GM18870 (cell line): ENCODE data around the gene TOR4A.
A peak's percentile ranks its signal among the peaks of the same experiment; 100 is the strongest.
"Not testable (repeated sequence)": the region's sequence is repeated elsewhere in the genome, so short reads cannot be mapped to it uniquely, and the experiment has no call there.

ENCODE experiments used
- ATAC-seq: cut with Tn5 transposase; IDR thresholded peaks from one replicate; pipeline ENCODE4 v1.9.1; 2021; ENCODE audit warnings: moderate library complexity; ENCODE audit not compliant: unreplicated experiment

The TOR4A gene

DNA sequence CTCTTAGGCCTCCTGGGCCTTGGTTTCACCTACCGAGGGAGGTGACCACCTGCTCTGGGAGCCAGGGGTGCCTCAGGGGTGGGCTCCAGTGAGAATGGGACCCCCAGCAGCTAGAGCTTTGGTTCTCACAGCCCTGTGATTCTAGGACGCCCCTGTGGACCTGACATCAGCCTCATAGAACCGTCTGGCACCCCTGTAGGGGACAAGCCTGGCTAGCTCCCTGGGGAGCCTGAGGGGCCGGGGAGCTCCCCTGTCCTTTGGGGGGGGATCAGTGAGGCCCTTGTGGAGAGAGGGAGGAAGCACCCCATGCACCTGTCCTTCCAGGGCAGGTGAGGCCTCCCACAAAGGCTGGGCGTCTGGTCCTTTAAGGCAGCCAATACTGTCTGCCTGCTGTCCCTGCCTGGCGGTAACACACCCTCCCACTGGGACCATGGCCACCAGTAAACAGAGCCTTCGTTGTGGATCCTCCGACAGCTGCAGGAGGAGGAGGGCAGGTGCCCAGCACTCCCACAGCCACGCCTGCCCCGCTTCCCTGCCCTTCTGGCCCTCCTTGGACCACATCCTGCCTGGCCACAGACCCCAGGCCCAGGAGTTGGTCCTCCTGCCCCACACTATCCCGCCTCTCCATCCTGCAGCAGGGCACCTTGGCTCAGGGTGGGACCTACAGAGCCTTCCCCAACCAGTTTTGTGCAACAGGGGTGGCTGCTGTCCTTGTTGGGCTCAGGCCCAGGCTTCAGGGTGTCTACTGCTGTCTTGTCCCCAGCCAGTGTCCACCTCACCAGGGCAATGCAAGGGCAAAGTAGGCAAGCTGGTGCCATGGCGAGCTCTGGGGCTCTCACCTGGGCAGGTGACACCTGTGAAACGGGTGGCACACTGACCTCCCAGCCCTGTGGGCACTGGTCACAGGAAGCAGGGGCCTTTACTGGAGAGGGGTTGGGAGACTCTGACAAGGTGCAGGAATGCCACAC lies 39.5 kb upstream of the TOR4A start:
- ATAC-seq: no peak

DNA sequence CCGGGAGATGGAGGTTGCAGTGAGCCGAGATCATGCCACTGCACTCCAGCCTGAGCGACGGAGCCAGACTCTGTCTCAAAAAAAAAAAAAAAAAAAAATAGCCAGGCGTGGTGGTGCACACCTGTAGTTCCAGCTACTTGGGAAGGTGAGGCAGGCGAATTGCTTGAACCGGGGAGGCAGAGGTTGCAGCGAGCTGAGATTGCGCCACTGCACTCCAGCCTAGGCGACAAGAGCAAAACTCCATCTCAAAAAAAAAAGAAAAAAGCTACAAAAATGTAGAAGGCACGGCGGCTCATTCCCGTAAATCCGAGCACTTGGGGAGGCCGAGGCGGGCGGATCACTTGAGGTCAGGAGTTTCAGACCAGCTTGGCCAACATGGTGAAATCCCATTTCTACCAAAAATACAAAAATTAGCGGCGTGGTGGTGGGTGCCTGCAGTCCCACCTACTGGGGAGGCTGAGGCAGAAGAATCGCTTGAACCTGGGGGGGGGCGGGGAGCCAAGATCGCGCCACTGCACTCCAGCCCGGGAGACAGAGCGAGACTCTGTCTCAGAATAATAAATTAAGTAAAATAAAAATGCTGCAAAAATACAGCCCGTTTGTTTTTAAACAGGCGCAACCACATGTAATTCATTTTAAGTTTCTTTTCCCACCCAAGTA lies 37.9 kb upstream of the TOR4A start:
- not testable (repeated sequence) for ATAC-seq

DNA sequence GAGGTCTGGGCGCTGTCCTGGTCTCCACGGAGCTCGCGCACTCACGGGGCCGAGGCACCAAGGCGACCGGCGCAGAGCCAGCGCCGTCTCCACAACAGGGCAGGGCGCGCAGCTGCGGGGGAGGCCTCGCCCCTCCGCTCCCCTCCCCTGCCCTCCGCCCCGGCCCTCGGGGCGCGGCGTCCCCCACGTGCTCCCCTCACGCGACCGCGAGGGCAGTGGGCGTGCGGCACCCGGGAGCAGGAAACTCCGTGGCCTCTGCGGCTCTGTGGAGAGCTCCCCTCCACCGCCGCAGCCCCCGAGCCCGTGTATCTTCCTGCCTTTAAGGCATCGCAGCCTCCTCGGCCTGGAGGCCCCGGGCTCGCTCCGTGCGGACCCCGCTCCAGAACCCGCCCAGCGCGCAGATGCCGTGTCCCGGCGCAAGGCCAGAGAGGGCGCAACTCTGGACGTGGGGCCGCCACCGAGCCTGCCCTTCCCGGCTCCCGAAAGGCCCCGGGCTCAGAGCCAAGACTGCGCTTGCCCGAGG lies 37.1 kb upstream of the TOR4A start:
- ATAC-seq: peak; percentile 2

DNA sequence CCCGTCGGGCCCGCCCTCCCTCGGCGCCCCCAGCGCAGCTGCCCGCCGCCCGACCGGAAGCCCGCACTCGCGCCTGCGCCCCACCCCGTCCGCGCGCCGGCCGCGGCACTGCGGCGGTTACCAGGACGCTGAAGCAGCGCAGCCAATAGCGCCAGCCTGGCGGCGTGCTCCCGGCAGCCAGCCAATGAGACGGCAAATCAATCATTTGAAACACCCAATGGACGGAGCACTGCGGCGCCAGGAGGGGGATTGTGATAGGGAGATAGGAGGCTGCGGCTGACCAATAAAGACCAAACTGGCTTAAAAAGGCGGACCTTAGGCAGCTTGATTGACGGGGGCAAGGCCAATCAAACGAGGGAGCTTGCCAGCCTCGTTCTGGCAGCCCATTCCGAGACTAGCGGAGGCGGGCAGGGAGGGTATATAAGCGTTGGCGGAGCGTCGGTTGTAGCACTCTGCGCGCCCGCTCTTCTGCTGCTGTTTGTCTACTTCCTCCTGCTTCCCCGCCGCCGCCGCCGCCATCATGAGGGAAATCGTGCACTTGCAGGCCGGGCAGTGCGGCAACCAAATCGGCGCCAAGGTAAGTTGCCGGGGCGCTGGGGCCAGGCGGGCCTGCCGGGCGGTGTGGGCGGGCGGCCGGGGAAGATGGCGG lies 36.6 kb upstream of the TOR4A start, which contains the start of gene TUBB4B:
TSS of gene TUBB4B (plus strand) at position 447 of the 649 bp plus-strand sequence. CDS start at position 521, 74 bp downstream.
- ATAC-seq: peak; percentile 89

DNA sequence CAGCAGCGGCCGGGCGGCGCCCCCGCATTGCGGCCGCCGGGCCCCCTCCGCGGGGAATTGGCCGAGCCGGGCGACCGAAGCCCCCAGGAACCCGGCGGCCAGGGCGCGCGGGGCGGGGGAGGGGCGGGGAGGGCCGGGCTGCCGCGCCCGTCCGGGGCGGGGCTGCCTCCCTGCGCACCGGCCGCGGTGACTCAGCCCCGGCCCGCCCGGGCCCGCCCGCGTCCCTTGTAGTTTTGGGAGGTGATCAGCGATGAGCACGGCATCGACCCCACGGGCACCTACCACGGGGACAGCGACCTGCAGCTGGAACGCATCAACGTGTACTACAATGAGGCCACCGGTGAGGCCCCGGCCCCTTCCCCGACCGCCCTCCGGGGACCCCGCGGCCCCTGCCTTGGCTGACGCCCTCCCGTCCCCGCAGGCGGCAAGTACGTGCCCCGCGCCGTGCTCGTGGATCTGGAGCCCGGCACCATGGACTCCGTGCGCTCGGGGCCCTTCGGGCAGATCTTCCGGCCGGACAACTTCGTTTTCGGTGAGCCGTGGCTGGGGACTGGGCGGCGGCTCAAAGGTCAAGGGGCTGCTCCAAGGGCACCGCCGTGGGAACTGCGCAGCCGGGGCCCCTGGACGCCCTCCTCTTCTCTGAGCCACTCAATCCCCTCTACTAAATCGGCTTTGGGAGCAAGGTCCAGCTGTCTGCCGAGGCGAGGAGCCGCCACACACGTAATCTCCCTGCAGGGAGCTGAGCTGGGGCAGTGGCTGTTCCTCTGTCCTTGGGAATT lies 35.8 kb upstream of the TOR4A start:
- ATAC-seq: no peak

DNA sequence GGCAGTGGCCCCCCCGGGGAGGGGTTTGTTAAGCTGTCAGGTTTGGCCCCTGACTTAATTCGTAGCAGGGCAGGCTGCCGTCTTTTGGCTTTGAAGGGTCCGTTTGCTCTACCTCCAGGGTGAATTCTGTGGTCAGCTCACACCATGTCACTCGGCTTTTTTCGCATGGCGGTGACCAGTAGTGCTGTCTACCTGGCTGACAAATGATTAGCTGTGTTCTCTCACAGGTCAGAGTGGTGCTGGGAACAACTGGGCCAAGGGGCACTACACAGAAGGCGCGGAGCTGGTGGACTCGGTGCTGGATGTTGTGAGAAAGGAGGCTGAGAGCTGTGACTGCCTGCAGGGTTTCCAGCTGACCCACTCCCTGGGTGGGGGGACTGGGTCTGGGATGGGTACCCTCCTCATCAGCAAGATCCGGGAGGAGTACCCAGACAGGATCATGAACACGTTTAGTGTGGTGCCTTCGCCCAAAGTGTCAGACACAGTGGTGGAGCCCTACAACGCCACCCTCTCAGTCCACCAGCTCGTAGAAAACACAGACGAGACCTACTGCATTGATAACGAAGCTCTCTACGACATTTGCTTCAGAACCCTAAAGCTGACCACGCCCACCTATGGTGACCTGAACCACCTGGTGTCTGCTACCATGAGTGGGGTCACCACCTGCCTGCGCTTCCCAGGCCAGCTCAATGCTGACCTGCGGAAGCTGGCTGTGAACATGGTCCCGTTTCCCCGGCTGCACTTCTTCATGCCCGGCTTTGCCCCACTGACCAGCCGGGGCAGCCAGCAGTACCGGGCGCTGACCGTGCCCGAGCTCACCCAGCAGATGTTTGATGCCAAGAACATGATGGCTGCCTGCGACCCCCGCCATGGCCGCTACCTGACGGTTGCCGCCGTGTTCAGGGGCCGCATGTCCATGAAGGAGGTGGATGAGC lies 35.0 kb upstream of the TOR4A start:
- ATAC-seq: no peak

DNA sequence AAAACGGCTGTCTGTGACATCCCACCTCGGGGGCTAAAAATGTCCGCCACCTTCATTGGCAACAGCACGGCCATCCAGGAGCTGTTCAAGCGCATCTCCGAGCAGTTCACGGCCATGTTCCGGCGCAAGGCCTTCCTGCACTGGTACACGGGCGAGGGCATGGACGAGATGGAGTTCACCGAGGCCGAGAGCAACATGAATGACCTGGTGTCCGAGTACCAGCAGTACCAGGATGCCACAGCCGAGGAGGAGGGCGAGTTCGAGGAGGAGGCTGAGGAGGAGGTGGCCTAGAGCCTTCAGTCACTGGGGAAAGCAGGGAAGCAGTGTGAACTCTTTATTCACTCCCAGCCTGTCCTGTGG lies 34.3 kb upstream of the TOR4A start:
- ATAC-seq: not testable (repeated sequence)

DNA sequence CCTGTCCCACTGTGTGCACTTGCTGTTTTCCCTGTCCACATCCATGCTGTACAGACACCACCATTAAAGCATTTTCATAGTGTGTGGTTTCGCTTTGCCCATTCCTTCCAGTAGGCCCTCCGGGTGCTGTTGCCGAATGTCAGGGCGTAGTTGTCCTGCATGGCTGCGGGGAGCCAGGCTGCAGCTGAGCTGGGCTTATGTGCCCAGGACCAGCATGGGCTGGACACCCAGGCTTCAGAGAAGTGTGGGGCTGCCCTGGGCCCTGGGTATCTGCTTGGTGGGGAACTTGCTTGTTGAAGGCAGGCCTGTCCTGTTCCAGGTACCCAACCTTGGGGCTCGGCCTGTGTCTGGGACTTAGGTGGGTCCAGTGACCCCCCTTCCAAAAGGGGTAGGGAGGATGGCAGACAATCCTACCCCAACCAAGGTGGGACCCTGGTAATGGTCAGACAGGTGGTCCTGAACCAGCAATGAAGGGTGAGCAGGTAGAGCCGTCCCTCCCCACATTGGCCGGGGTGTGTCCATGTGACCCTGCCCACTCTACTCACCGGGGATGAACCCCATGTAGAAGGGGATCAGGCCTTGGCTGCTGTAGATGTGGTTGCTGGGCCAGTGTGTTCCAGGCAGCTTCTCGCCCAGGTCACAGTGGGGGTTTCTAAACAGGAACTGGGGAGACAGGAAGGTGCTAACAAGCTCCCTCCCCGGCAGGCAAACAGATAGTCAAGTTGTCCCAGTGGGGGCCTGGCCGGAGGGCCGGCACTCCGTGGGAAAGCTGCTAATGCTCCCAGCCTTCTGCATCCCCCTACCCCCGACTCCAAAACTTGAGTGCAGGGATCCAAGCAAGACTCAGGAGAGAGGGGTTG lies 33.7 kb upstream of the TOR4A start:
- ATAC-seq: no peak

DNA sequence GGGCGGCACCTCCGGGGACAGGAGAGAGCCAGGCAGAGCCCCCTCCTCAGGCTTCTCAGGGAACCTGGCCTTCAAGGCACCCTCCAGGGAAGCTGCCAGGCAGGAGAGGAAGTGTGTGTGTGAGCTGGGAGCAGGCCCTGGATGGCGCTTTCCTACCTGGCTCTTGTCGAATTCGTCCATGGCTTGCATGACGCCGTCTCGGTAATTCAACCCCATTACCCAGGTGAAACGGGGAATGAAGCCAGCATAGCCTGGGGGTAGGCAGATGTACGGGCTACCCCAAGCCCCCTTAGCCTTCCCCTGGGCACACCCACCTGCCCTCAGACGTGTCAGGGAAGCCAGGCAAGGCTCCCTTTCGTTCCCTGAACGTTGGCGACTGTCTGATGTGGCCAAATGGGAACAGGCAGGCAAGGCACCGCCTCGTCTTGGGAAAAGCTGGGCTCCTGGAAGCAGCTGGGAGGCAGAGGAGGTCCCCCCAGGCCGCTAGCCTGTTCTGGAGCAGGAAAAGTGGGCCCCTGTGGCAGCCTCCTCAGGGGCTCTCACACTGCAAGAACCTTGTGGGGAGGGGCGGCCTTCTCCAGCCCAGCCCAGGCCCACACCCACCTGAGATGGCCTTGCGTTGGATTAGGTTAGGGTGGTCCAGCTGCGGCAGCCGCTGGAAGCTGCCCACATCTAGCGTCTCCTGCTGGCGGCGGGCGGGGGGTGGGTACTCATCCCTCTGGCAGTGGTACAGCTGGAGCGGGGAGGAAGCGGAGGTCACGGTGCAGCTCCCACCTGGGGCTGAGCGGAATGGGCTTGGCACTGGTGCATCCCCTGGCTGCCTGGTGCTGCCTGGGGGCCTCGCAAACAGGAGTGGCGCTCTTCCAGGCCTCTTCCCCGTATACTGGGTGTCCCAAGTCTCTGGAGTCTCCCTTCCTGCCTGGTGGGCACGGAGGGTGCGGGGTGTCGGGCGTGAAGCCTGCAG lies 32.8 kb upstream of the TOR4A start:
- no peak for ATAC-seq

DNA sequence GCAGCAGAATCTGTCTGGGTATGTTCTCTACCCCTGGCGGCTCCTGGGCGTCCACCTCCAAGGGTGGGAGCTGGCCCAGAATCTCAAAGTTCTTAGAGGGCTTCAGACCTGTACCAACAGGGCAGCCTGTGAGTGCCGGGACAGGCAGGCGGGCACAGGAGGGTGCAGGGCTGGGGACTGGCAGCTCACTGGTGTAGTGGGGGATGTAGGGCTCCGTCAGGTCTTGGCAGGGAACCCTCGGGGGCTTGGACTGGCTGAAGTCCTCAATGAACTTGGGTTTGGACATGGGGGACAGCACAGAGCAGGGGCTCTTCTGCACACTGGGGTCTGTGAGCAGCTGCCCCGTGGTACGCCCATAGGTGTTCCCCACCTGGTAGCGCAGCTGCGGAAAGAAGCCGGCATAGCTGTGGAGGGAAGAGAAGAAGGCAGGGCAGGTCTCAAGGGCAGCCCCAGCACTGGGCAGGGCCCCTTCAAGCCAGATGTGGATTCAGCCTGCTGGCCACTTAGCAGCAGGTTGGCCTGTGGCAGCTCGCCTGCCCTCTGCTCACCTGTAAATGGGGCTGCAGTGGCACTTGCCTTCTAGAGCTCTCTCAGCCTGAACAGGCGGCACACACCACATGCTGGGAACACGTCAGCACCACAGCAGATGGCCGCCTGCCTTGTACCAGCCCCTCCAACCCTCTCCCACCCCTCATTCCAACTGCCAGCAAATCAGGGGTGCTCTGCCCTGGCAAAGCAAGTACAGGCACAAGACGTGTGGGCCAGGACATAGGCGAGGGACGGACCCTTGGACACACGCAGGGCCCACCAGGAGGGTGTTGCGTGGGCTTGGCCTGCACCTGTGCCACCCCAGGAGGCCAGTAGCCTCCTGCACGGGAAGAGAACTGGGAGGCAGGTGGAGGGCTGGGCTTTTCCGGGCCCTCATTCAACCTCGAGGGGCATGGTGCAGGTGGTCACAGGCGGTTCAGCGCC lies 31.8 kb upstream of the TOR4A start:
- no peak for ATAC-seq

DNA sequence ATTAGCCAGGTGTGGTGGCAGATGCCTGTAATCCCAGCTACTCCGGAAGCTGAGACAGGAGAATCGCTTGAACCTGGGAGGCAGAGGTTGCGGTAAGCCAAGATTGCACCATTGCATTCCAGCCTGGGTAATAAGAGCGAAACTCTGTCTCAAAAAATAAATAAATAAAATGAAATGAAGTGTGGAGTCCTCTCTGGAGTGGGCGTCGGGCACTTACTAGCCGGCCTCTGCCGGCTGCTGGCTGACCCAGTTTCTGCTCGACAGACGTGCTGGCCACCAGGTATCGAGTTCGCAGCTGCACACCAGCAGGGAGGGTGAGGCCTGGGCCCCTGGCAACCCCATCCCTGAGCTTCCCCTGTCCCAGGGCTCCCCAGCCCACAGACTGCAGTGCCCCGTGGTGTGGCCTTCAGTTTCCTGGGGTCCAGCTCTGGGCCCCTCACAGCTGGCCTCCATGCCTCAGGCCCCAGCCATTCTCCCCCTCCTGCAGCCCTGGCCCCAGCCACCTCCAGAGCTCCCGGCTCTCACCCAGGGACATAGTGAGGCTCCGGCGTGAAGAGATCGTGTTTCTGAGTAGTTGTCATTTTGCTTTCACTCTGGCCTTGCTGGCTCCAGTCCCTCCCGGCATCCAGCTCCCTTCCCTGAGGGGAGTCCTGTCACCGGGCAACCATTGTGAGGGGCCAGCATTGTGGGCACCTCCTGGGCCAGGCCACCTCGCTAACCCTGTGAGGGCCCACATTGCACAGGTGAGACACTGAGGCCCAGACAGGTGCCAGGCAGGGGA lies 30.2 kb upstream of the TOR4A start:
- ATAC-seq: no peak

DNA sequence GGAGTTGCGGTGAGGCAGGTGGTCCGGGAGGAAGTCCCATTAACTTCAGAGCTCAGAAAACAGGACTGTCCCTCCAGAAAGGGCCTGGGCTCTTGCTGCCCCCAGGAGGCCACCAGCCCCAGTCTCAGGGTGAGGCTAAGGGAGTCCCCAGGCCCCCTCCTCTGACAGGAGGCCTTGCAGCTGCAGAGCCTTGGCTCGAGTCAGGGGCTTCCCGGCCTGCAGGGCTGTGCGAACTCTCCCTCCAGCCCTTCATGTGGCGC lies 29.7 kb upstream of the TOR4A start:
- ATAC-seq: no peak

DNA sequence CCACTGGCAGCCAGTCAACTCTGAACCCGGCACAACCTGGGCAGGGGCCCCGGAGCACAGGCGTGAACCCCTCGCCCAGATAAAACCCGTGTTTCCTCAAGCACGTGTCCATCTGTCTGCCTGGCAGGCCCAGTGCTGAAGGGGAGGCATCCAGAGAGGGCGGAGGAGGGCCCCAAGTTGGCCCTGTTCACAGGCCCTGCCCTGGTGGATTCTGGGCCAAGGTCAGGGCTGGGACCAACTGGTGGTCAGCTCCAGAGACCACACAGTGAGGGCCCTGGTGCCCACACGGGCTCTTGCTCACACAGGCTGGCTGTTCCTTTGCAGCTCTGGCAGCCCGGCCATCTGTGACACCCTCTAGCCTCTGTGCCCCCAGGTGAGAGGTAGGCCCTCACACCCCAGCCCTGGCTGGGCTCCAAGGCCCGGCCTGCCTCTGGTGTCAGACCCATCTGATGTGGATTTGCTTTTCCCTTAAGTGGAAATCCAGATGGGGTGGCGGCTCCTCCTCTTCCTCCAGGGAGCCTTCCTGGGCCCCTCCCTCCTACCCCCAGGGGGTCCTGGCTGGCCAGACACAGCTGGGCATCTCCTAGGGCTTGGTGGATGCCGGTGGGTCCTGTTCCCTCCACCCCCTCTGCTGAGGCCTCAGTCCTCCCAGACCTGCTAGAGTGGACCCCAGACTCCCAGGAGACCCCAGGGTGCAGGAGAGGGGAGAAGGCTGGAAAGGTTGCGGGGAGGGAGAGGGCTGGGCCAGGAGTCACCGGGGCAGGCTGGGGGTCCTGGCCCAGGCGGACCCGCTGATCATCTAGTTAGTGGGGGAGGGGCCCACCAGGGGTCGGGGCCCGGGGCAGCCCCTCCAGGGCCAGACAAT lies 27.0 kb upstream of the TOR4A start:
- no peak for ATAC-seq

DNA sequence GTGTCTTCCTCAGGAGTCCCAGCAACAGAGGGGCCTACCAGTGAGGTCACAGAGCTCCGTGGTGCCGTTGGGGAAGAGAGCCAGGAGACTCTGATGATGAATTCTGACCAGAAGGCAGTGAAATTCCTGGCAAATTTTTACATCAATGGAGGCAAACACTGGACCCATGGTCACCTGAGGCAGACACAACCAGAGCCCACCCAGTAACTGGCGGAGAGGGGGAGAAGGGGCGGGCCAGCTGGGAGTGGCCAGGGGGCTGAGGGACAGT lies 26.4 kb upstream of the TOR4A start, which contains the start of gene STPG3:
TSS of gene STPG3 (plus strand) at position 93 of the 268 bp plus-strand sequence. CDS start at position 94, 1 bp downstream.
- ATAC-seq: no peak
